Measurements from ENCODE around the gene GLIPR1L2.

Gene GLIPR1L2

GRCh38 chr12:75390899-75391538 is at the start of gene GLIPR1L2:
GLIPR1L2 (plus strand) TSS chr12:75391089; CDS start chr12:75391117, 28 bp downstream.
- DNase-seq = peak; percentile 96

- no peak for DNase-seq
These were observed 49.0 kb upstream of the GLIPR1L2 start for GRCh38 chr12:75341873-75342272.

GRCh38 chr12:75345531-75345930 is 45.4 kb upstream of the GLIPR1L2 start:
- DNase-seq = no peak

- DNase-seq = peak; percentile 65
These were observed 44.7 kb upstream of the GLIPR1L2 start for GRCh38 chr12:75346215-75346614.

GRCh38 chr12:75349946-75350345 is 40.9 kb upstream of the GLIPR1L2 start:
- DNase-seq = no peak

GRCh38 chr12:75350413-75350812 is 40.5 kb upstream of the GLIPR1L2 start:
- DNase-seq = no peak

DNA sequence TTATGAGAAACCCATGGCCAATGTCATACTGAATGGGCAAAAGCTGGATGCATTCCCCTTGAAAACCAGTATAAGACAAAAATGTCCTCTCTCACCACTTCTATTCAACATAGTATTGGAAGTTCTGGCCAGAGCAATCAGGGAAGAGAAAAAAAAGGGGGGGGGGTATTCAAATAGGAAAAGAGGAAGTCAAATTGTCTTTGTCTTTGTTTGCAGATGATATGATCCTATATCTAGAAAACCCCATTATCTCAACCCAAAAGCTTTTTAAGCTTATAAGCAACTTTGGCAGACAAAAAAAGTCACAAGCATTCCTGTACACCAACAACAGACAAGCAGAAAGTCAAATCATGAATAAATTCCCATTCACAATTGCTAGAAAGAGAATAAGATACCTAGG is 36.9 kb upstream of the GLIPR1L2 start:
- DNase-seq = no peak

GRCh38 chr12:75360920-75361319 is 30.0 kb upstream of the GLIPR1L2 start:
- no peak for DNase-seq

GRCh38 chr12:75361408-75361807 is 29.5 kb upstream of the GLIPR1L2 start:
- no peak for DNase-seq

DNA sequence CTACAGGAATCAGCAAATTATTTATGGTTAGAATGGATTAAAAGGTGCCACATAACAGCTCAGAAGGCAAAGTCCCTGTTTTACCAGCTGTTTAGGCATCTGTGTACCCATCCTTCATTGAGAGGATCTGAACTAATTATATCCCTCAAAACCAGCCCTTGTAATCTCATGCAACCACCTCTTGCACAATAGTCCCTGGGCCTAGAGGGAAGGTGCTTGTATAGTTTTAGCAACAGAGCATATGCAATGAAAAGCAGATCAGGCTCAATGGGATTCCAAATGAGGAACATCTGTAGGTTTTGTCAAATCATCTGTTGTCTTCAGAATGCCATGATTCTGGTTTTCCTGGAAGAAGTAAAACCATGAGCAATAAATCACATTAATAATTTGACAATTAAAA is 26.0 kb upstream of the GLIPR1L2 start:
- no peak for DNase-seq

GRCh38 chr12:75366629-75367028 is 24.3 kb upstream of the GLIPR1L2 start:
- DNase-seq = no peak

DNA sequence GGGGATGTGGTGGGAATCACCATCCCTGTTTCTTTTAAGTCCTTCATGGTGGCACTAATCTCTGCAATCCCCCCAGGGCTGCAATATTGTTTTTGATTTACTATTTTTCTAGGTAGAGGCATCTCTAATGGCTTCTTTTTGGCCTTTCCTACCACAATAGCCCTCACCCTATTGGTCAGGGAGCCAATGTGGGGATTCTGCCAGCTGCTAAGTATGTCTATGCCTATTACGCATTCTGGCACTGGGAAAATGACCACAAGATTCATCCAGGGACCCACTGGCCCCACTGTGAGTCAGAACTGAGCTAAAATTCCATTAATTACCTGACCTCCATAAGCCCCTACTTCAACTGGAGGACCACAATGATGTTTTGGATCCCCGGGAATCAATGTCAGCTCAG is 15.9 kb upstream of the GLIPR1L2 start:
- DNase-seq = no peak

DNA sequence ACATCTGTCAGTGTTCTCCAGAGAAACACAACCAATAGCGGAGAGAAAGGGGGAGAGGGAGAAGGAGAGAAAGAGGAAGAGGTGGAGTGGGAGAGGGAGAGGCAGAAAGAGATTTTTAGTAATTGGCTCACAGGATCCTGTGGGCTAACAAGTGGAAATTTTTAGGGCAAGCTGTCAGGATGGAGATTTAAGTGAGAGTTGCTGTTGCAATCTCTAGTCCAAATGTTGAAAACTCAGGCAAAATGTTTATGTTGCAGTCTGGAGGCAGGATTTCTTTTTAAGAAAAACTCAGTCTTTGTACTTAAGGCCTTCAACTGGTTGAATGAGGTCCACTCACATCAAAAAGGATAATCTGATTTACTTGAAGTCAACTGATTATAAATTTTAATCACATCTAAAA is 12.5 kb upstream of the GLIPR1L2 start:
- DNase-seq = no peak

GRCh38 chr12:75389061-75389460 is 1.8 kb upstream of the GLIPR1L2 start:
- no peak for DNase-seq

DNA sequence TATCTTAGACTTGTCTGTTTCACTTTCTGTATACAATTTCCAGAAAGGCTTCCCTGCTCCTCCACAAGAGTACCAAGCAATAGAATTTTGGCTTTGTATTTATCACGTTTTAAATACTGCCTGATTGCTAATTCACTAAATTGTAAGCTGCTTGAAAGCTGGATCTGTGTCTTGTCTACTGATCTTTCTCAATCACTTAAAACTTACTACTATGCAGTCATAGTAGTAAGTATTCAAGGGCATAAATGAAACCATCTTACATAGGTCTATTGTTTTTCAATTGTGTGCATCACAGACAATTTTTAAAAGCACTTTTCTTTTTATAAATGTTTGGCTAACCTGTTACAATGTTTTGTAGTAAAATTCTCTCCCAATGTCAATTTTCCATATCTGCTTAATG is 1.2 kb upstream of the GLIPR1L2 start:
- no peak for DNase-seq

DNA sequence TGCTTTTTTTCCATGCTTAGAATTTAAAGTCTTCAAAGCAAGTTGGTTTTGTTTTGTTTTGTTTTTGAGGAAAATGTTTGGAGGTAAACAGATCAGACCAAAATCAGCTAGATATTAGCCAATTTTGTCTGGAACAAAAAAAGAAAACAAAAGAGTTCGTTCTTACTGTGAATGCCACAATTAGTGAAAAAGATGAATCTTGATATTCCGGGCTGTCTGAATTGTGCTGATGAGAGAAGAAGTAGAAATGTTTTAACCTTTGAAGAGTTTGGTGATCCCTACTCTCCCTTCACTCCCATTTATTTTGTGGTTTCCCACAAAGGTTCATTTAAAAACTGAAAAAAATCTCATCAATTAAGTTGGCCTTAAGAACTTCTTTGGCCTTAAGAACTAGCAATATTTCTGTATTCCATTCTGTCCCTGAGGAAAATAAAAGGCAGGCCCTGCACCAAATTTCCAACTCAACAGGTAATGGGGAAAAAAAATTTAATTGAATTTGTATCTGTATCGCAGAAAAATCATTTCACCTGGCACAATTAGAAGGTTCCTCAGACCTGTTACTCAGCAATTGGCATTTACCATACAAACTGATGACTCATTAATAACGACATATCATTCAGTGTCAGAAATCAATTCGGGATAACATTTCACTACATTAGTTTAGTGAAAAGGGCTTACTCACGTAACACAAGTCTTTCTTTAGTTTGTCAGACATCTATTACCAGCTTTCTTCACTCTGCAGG is 562 bp upstream of the GLIPR1L2 start:
- DNase-seq = no peak

DNA sequence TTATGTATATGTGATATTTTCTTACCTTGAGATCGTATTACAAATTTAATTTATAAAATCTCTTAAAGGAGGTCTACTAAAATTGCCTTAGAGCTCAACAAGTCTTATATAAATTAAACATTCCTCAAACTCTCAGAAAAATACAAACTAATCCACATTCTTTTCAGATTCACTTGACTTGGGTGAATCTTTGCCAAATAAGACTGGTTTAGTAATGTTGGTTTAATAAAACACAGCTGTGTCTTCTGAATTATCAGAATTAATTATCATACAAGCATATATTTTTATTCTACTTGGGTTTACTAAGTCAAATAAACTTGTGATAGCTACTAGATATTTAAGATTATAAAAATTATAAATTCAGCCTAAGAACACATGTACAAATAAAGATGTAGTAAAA is 13.3 kb downstream of the GLIPR1L2 start:
- no peak for DNase-seq

GRCh38 chr12:75407683-75408082 is 16.8 kb downstream of the GLIPR1L2 start:
- no peak for DNase-seq

DNA sequence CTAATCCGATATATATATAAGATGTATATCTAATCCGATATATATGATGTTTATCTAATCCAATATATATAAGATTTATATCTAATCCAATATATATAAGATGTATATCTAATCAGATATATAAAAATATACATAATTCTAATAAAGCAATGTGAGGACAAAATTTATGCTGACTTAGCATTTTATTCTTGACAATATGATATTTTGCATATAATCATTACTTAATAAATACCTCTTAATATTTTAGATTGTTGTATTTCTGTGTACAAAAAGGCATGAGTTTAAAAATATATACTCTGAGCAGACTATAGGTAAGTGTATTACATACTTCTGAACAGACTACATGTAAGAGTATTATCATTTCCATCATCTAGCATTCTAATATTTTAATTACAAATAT is 18.9 kb downstream of the GLIPR1L2 start:
- DNase-seq = no peak

GRCh38 chr12:75414671-75415070 is 23.8 kb downstream of the GLIPR1L2 start:
- DNase-seq = no peak

- DNase-seq = no peak
These were observed 29.0 kb downstream of the GLIPR1L2 start for GRCh38 chr12:75419841-75420240.

DNA sequence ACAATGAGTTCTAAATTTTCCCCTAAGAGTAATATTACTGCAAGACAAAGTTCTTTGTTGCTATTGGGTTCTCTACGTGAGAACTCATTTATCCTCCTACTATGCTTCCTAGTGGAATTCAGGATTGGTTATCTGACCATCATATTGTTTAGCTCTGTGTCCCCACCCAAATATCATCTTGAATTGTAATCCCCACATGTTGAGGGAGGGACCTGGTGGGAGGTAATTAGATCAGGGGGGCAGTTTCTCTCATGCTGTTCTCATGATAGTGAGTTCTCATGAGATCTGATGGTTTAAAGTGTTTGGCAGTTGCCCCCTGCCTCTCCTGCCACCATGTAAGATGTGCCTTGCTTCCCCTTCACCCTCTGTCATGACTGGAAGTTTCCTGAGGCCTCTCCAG is 36.6 kb downstream of the GLIPR1L2 start:
- no peak for DNase-seq

DNA sequence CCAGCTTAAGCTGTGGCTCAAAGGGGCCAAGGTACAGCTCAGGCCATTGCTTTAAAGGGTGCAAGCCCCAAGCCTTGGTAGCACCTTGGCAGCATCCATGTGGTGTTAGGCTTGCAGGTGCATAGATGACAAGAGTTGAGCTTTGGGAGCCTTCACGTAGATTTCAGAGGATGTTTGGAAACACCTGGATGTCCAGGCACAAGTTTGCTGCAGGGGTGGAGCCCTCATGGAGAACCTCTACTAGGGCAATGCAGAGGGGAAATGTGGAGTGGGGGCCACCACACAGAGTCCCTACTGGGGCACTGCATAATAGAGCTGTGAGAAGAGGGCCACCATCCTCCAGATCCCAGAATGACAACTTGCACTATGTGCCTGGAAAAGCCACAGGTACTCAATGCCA is 37.9 kb downstream of the GLIPR1L2 start:
- no peak for DNase-seq

DNA sequence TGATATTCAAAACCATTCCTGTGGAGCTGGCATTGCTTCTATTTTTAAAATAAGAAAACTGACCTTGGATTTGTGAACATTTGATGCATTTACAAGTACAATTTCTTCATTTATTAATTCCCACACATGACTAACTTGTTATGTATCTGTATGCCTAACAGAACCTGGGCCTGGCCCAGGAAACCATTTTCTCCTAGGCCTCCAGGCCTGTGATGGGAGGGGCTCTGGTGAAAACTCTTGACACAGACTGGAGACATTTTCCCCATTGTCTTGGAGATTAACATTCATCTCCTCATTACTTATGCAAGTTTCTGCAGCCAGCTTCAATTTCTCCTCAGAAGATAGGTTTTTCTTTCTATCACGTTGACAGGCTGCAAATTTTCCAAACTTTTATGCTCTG is 42.0 kb downstream of the GLIPR1L2 start:
- DNase-seq = no peak

DNA sequence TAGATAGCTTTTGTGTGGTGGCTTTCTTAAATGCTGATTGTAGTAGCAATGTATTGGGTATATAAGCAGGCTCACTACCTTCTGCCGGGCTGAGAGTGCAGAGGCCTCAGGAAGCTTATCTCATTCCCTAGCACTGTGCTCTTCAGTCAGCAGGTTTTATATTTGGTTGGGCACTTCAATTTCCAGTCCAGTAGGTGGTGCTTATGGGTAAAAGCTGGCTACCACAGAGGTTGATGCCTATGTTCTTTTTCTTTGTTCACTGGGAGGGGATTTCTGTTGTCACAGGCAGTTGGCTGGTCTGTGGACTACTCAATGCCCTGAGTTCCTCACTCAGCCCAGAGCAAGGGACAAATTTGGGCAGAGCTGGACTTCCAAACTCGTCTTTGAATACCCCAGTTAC is 46.7 kb downstream of the GLIPR1L2 start:
- no peak for DNase-seq

Measured in activated effector memory CD4-positive, alpha-beta T cell treated with anti-CD3 and anti-CD28 coated beads, Interleukin-2, amount 50 U/mL, for 16 hours (primary cell).